Nephron (organoid): ENCODE results near the gene ST7L.

Experiments used
- H3K27ac Mint-ChIP-seq, 3 experiments: 2 replicates each; pipeline ENCODE4 v1.8.0; 2020; ENCODE audit warnings: mixed read lengths in 3 of 3, mild to moderate bottlenecking in 2 of 3, moderate library complexity in 1 of 3
- H3K27me3 Mint-ChIP-seq: 2 replicates; pipeline ENCODE4 v1.8.0; 2021; ENCODE audit warnings: low read depth, mild to moderate bottlenecking, moderate library complexity, mixed read lengths
- H3K36me3 Mint-ChIP-seq: 2 replicates; pipeline ENCODE4 v1.8.0; 2020; ENCODE audit warnings: low read depth, mixed read lengths
- H3K4me1 Mint-ChIP-seq: 2 replicates; pipeline ENCODE4 v1.8.0; 2020; ENCODE audit warnings: mixed read lengths
- H3K4me3 Mint-ChIP-seq, 3 experiments: 2 replicates each; pipeline ENCODE4 v1.8.0; 2020; ENCODE audit warnings: mild to moderate bottlenecking in 3 of 3, mixed read lengths in 3 of 3, moderate library complexity in 2 of 3
- H3K9me3 Mint-ChIP-seq: 2 replicates; pipeline ENCODE4 v1.8.0; 2020; ENCODE audit warnings: mixed read lengths
- CTCF ChIP-seq, 3 experiments: fragments of 200-600 bp; sonication (generic); IDR thresholded peaks; one replicate each; pipeline ENCODE4 v1.5.0; 2021; ENCODE audit warnings: antibody characterized with exemption in 3 of 3; ENCODE audit not compliant: unreplicated experiment in 3 of 3

Gene ST7L

DNA sequence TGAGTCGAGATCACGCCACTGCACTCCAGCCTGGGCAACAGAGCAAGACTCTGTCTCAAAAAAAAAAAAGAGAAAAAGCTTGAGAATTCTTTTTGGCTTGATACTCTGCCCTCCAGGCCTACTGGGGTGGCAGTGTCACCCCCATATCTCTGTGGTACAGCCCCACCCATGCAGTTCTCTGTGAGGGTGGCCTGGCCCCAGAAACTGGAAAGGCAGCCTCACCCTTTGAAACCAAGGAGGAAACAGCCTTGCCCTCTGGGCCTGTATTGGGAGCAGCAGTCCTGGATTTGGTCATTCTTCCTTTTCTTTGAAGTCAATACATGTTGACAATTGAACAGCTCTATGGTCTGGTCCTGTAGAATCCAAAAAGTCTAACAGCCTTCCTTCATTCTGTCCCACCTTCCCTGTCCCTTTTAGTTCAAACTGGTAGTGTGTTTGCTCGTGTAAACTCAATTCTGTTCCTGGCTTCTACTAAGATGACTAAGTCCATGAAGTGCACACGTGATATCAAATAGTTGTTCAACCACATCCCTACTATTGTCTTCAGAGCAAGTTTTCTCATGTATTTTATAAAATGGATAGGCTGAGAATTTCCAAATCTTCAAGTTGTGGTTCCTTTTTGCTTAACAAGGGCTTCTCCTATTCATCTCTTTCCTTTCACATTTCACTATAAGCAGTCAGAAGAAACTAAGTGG is 13.2 kb downstream of the ST7L start:
- no peaks in the 10 kb centered on the region for H3K27me3 Mint-ChIP-seq
- no peak for TF ChIP-seq CTCF (IDR thresholded peaks at IDR 0.05; ENCODE audit: unreplicated experiment in 3 of 3)
- no peak overlapping the region for H3K4me3 Mint-ChIP-seq
- H3K4me1 Mint-ChIP-seq = no peaks in the 10 kb centered on the region
- no peak overlapping the region for H3K27ac Mint-ChIP-seq
- H3K36me3 Mint-ChIP-seq = peaks cover 69% of the 10 kb centered on the region
- no peaks in the 10 kb centered on the region for H3K9me3 Mint-ChIP-seq

GRCh38 chr1:112603541-112603940 is 15.4 kb downstream of the ST7L start:
- no peak overlapping the region for H3K4me3 Mint-ChIP-seq
- H3K36me3 Mint-ChIP-seq = peaks cover 58% of the 10 kb centered on the region
- H3K27me3 Mint-ChIP-seq = no peaks in the 10 kb centered on the region
- H3K4me1 Mint-ChIP-seq = no peaks in the 10 kb centered on the region
- no peaks in the 10 kb centered on the region for H3K9me3 Mint-ChIP-seq
- H3K27ac Mint-ChIP-seq = no peak overlapping the region
- no peak for TF ChIP-seq CTCF (IDR thresholded peaks at IDR 0.05; ENCODE audit: unreplicated experiment in 3 of 3)

DNA sequence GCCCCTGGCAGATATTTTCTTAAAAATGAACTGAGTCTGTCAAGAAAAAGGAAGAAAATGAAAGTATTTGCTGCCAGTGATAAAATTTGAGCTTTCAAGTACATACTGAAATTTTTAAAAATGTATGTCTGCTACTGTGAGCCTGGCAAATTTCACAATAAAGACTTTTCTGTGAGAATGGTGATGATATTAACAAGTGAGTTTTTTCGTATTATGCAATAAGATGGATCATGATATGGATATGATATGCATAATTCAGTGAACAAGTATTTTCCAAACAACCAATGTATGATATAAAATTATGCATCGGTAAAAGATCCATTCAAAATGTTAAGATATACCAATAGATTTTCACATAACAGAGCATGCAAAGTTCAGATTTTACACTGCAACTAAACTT is 15.9 kb downstream of the ST7L start:
- H3K4me3 Mint-ChIP-seq = no peak overlapping the region
- H3K36me3 Mint-ChIP-seq = peaks cover 53% of the 10 kb centered on the region
- H3K27ac Mint-ChIP-seq = no peak overlapping the region
- no peak for TF ChIP-seq CTCF (IDR thresholded peaks at IDR 0.05; ENCODE audit: unreplicated experiment in 3 of 3)
- H3K9me3 Mint-ChIP-seq = no peaks in the 10 kb centered on the region
- no peaks in the 10 kb centered on the region for H3K27me3 Mint-ChIP-seq
- no peaks in the 10 kb centered on the region for H3K4me1 Mint-ChIP-seq

DNA sequence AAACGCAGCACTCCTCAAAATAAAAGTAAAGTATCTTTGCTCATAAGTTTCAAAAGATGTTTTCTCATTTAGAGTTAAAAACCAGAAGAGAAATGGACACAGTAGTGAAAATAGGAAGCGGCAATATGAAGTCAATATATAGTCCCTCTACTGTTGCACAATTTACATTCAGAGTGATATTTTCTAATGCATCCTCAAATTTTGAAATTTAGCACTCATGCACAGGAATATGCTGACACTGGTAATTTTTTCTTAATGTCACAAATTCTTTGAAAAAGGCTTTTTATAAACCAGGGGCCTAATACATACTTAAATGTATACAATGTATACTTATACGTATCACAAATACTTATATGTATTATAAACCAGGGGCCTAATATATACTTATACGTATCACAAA is 19.5 kb downstream of the ST7L start:
- H3K9me3 Mint-ChIP-seq = no peaks in the 10 kb centered on the region
- no peaks in the 10 kb centered on the region for H3K4me1 Mint-ChIP-seq
- no peak for TF ChIP-seq CTCF (IDR thresholded peaks at IDR 0.05; ENCODE audit: unreplicated experiment in 3 of 3)
- peaks cover 39% of the 10 kb centered on the region for H3K36me3 Mint-ChIP-seq
- H3K27ac Mint-ChIP-seq = no peak overlapping the region
- H3K27me3 Mint-ChIP-seq = no peaks in the 10 kb centered on the region
- no peak overlapping the region for H3K4me3 Mint-ChIP-seq

DNA sequence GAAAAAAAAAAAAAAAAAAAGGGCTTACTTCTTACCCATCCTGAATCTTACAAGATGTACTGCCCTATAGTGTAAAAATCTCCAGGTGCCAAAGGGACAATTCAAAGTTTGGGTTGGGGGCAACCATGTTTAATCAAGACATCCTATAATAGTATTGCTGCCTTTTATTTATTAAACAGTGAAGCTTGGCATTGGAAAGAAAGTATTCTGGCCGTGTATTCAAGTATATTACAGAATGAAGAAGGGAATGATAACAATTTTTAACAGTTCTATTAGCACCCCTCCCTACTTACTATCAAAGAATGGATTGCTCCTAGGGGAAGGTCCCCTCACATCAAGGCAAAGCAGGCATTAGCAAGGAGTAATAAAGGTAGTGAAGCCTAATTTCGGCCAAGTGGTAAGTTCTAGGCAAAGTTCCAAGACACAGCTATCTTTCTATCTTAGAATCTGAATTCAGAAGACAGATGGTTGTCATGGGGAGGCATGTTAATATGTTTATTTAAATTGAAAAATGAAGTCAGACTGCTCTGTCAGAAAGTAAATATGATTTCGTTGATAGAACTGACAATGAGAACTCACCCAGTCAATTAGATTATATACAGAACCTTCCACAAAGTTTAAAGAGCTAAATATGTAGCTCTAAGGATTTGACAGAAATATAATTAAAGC is 24.6 kb downstream of the ST7L start:
- H3K4me1 Mint-ChIP-seq = no peaks in the 10 kb centered on the region
- H3K4me3 Mint-ChIP-seq = no peak overlapping the region
- peaks cover 6% of the 10 kb centered on the region for H3K9me3 Mint-ChIP-seq
- TF ChIP-seq CTCF (IDR thresholded peaks at IDR 0.05; ENCODE audit: unreplicated experiment in 3 of 3) = no peak
- H3K36me3 Mint-ChIP-seq = peaks cover 36% of the 10 kb centered on the region
- no peaks in the 10 kb centered on the region for H3K27me3 Mint-ChIP-seq
- H3K27ac Mint-ChIP-seq = no peak overlapping the region

GRCh38 chr1:112589766-112590165 is 29.2 kb downstream of the ST7L start:
- Mint-ChIP-seq H3K9me3 (peaks cover 16% of the 10 kb centered on the region), H3K4me1 (no peaks in the 10 kb centered on the region), H3K27me3 (no peaks in the 10 kb centered on the region), H3K27ac (no peak overlapping the region), H3K36me3 (peaks cover 56% of the 10 kb centered on the region), H3K4me3 (no peak overlapping the region)
- no peak for TF ChIP-seq CTCF (IDR thresholded peaks at IDR 0.05; ENCODE audit: unreplicated experiment in 3 of 3)
